Measurements from ENCODE around the gene GEMIN4. TPM values are rescaled to one million over a fixed set of nuclear protein-coding genes. Genes with fewer than 3 reads are reported as not detected.
"Not testable (repeated sequence)": the region's sequence is repeated elsewhere in the genome, so short reads cannot be mapped to it uniquely, and the experiment has no call there.

The GEMIN4 gene
- total RNA-seq, 1 donor from 2014 or later = 25.1 TPM

GRCh38 chr17:703081-703875, 48.8 kb downstream of the GEMIN4 start:
- DNase-seq (ENCODE audit: low spot score) = no peak

DNA sequence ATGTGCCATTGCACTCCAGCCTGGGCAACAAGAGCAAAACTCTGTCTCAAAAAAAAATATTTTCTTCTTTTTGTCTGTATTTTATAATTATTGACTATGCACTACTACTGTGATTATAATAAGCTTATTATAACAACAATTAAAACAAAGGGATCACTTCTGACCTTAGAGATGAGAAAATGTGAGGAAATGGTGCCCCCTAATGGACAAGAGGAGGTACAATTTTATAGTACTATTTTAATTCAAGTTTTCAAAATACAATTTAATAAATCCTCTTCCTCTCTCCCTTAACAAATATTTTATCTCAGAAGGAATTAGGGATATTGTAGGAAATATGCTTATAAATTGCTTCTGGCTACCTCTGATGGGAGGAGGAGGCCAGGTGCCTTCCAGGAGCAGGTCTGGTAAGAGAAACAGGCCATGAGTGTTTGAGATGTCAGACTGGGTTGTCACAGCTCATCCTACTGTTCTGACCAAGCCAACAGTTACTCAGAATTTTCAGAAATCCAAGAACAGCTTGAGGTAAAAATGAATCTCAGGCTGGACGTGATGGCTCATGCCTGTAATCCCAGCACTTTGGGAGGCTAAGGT, 51.5 kb downstream of the GEMIN4 start:
- no peak for DNase-seq (ENCODE audit: low spot score)

DNA sequence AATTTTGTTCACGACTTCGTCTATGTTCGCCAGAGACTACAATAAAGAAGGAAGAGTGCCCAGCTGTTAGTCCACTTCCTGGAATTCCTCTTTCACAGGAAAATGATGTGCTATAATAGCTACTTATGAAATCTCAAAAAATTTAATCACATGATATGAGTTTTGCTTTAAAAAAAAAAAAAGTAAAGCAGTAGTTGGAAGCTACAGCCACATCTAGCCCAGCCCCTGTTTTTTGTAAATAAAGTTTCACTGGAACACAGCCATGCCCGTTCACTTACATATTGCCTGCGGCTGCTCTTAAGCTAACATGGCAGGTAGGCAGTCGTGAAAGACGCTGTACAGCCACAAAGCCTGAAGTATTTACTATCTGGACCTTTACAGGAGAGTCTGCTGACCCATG, 52.7 kb downstream of the GEMIN4 start:
- no peak for DNase-seq (ENCODE audit: low spot score)

- not testable (repeated sequence) for DNase-seq (ENCODE audit: low spot score)
Measured at GRCh38 chr17:698096-698495, 54.0 kb downstream of the GEMIN4 start.

- DNase-seq (ENCODE audit: low spot score) = no peak
Measured at GRCh38 chr17:697682-698081, 54.4 kb downstream of the GEMIN4 start.

DNA sequence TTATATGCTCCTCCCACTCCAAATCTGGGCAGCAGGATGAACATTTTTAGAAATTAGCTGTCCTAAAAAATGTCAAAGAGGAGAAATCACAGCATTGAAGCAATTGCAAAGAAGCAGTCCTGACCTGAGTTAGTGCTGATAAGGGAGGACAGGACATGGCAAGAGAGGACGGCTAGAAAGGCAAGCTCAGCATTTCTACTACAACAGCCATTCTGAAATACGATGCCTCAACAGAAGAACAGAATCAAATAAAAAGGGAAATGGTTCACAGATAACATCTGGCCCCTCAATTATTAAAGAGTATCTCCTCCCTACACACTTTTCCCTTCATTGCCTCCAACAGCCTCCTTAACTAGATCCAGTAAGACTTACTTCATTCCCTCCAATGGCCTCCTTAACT, 55.7 kb downstream of the GEMIN4 start:
- no peak for DNase-seq (ENCODE audit: low spot score)

Other genes starting within 250 kb of the GEMIN4 start
- 73.1 TPM for gene VPS53, start 37.4 kb downstream of the GEMIN4 start, total RNA-seq
- 30.2 TPM for gene TLCD3A, start 19.7 kb downstream of the GEMIN4 start, total RNA-seq
- 59.4 TPM for gene GLOD4, start 30.0 kb upstream of the GEMIN4 start, total RNA-seq
- 13.4 TPM for gene MRM3, start 30.1 kb upstream of the GEMIN4 start, total RNA-seq
- 46.0 TPM for gene NXN, start 227.5 kb upstream of the GEMIN4 start, total RNA-seq
- gene TIMM22, start 244.9 kb upstream of the GEMIN4 start, total RNA-seq = 9.1 TPM

Data from mucosa of gallbladder (tissue), 1 donor.